Cardiac muscle cell (in vitro differentiated cells and primary cell): ENCODE data around the gene GRK4. TPM values are rescaled to one million over a fixed set of nuclear protein-coding genes. Genes with fewer than 3 reads are reported as not detected.

Source experiments
- DNase-seq, 2 donors: peaks; one replicate each; pipeline versions ENCODE4 v3.0.0 to v3.0.0-alpha.2; 2010 to 2017; ENCODE audit warnings: low read depth in 1 of 2, low spot score in 1 of 2
- H3K27ac ChIP-seq: fragments of 200-600 bp; sonication (generic); 2 replicates; pipeline ENCODE4 v1.5.1; 2016
- H3K27me3 ChIP-seq: fragments of 200-600 bp; sonication (generic); 2 replicates; pipeline ENCODE4 v1.6.0; 2016; ENCODE audit warnings: control low read depth
- H3K36me3 ChIP-seq: fragments of 200-600 bp; sonication (generic); 2 replicates; pipeline ENCODE4 v1.5.1; 2016; ENCODE audit warnings: control low read depth
- H3K4me1 ChIP-seq: fragments of 200-600 bp; sonication (generic); 2 replicates; pipeline ENCODE4 v1.8.1; 2017; ENCODE audit warnings: low read depth, mild to moderate bottlenecking, mixed run types
- H3K4me3 ChIP-seq: fragments of 200-600 bp; sonication (generic); 2 replicates; pipeline ENCODE4 v1.5.1; 2016; ENCODE audit warnings: mild to moderate bottlenecking
- H3K9me3 ChIP-seq: fragments of 200-600 bp; sonication (generic); 2 replicates; pipeline ENCODE4 v1.5.1; 2017; ENCODE audit warnings: low read depth, mild to moderate bottlenecking, control low read depth
- CTCF ChIP-seq: IDR thresholded peaks from 2 replicates; pipeline ENCODE4 v1.5.1; 2012; ENCODE audit warnings: low read depth, mild to moderate bottlenecking, low read length
- polyA plus RNA-seq: library from polyadenylated mRNA; unstranded; fragments of >200 nt; fragmentation: Nextera tagmentation; extraction: Ambion mirVana; gene quantifications from 2 replicates; pipeline ENCODE4 v1.2.1, GENCODE V29; 2016
- total RNA-seq: library from RNA; depleted of rRNA; stranded (reverse); fragments of >200 nt; gene quantifications from 2 replicates; pipeline ENCODE4 v1.2.3, GENCODE V29; 2016

Gene GRK4
- total and polyA plus RNA-seq, 2 experiments from 2014 or later: 10.0 to 12.8 TPM

- Histone ChIP-seq H3K36me3 (peaks cover 30% of the 10 kb centered on the region), H3K9me3 (no peaks in the 10 kb centered on the region), H3K4me1 (no peaks in the 10 kb centered on the region), H3K4me3 (no peak overlapping the region), H3K27me3 (no peaks in the 10 kb centered on the region), H3K27ac (no peak overlapping the region)
- no peak for DNase-seq
- no peak for TF ChIP-seq CTCF
Observed at GRCh38 chr4:2925931-2926860, 37.2 kb upstream of the GRK4 start.

GRCh38 chr4:2927016-2927695 lies 36.2 kb upstream of the GRK4 start:
- Histone ChIP-seq H3K27me3 (no peaks in the 10 kb centered on the region), H3K4me1 (no peaks in the 10 kb centered on the region), H3K4me3 (no peak overlapping the region), H3K36me3 (peaks cover 30% of the 10 kb centered on the region), H3K27ac (no peak overlapping the region), H3K9me3 (no peaks in the 10 kb centered on the region)
- TF ChIP-seq CTCF: no peak
- no peak for DNase-seq

- no peak overlapping the region for H3K27ac ChIP-seq
- no peak for TF ChIP-seq CTCF
- no peaks in the 10 kb centered on the region for H3K27me3 ChIP-seq
Observed at GRCh38 chr4:2927696-2928075, 35.7 kb upstream of the GRK4 start.

GRCh38 chr4:2928242-2929176 lies 34.9 kb upstream of the GRK4 start:
- TF ChIP-seq CTCF: no peak
- peaks cover 29% of the 10 kb centered on the region for H3K36me3 ChIP-seq
- no peak overlapping the region for H3K27ac ChIP-seq
- no peaks in the 10 kb centered on the region for H3K27me3 ChIP-seq
- H3K9me3 ChIP-seq: no peaks in the 10 kb centered on the region
- DNase-seq: no peak
- H3K4me3 ChIP-seq: no peak overlapping the region
- no peaks in the 10 kb centered on the region for H3K4me1 ChIP-seq

More at GRCh38 chr4:2927696-2928075, 35.7 kb upstream of the GRK4 start:
- Histone ChIP-seq H3K4me3 (no peak overlapping the region), H3K9me3 (no peaks in the 10 kb centered on the region), H3K36me3 (peaks cover 30% of the 10 kb centered on the region), H3K4me1 (no peaks in the 10 kb centered on the region)
- no peak for DNase-seq

GRCh38 chr4:2929469-2929868 lies 33.9 kb upstream of the GRK4 start:
- Histone ChIP-seq H3K4me1 (no peaks in the 10 kb centered on the region), H3K9me3 (no peaks in the 10 kb centered on the region), H3K27ac (no peak overlapping the region), H3K36me3 (peaks cover 20% of the 10 kb centered on the region), H3K4me3 (no peak overlapping the region), H3K27me3 (no peaks in the 10 kb centered on the region)
- TF ChIP-seq CTCF: no peak
- no peak for DNase-seq
